K562 (cell line): ENCODE results near the gene TMF1. TPM values are rescaled to one million over a fixed set of nuclear protein-coding genes. Genes with fewer than 3 reads are reported as not detected.

Source experiments
- ATAC-seq: fragments of 200-7000 bp; cut with Tn5 transposase; 3 replicates; pipeline ENCODE4 v1.9.1; 2020; ENCODE audit warnings: moderate library complexity
- BruUV-seq: library from RNA; stranded (reverse); fragments of 400-500 nt; replicated peaks from 2 replicates; lab custom pipeline; 2021; lab: Mats Ljungman, UMichigan
- CTCF ChIA-PET: fragments of 300-600 bp; formaldehyde crosslinking; extraction: SDS; loops from one replicate; lab custom pipeline; 2021; ENCODE audit warnings: low intra/inter-chr PET ratio; lab: Yijun Ruan, JAX
- POLR2A ChIA-PET: fragments of 300-600, 350-650 bp; sonication (Branson Sonifier 250); formaldehyde crosslinking; extraction: SDS; loops from one replicate; lab custom pipeline; 2021; ENCODE audit warnings: antibody characterized with exemption, inconsistent platforms; lab: Yijun Ruan, JAX
- DNase-seq, 4 experiments: peaks; one replicate each; pipeline versions ENCODE4 v3.0.0 to v3.0.0-alpha.2; 2011 to 2018; ENCODE audit warnings: low spot score in 3 of 4, mixed read lengths in 3 of 4; ENCODE audit errors: extremely low read depth in 1 of 4
- FAIRE-seq: peaks from 2 replicates; lab custom pipeline; 2011; peaks lifted over from hg19 to GRCh38; lab: Jason Lieb, UNC
- H2AFZ ChIP-seq: 2 replicates; pipeline ENCODE4 v1.6.0; 2011; ENCODE audit warnings: low read depth, low read length, control low read depth, inconsistent platforms
- H3K27ac ChIP-seq: fragments of 200-600 bp; 3 replicates; pipeline ENCODE4 v1.8.0; 2011; ENCODE audit warnings: low read depth, mild to moderate bottlenecking, control low read depth, inconsistent platforms, low read length, moderate library complexity, mixed read lengths; ENCODE audit errors: extremely low read depth
- H3K27me3 ChIP-seq, 2 experiments: fragments of 300-600 bp in 1 of 2; 2 replicates in 1 of 2; 3 replicates in 1 of 2; pipeline versions ENCODE4 v1.6.0 to v1.8.0; 2011; ENCODE audit warnings: inconsistent platforms in 2 of 2, low read length in 2 of 2, mild to moderate bottlenecking in 1 of 2, mixed read lengths in 1 of 2, moderate library complexity in 1 of 2; ENCODE audit not compliant: control insufficient read depth in 2 of 2, insufficient read depth in 2 of 2
- H3K36me3 ChIP-seq: fragments of 300-600 bp; 3 replicates; pipeline ENCODE4 v1.8.0; 2011; ENCODE audit warnings: mild to moderate bottlenecking, low read length, inconsistent platforms; ENCODE audit not compliant: control insufficient read depth, insufficient read depth
- H3K4me1 ChIP-seq, 2 experiments: fragments of 200-600 bp in 1 of 2; replicated peaks in 1 of 2; 2 replicates in 1 of 2; 3 replicates in 1 of 2; pipeline versions ENCODE4 v1.5.1 to v1.8.0; 2011; ENCODE audit warnings: inconsistent platforms in 2 of 2, low read length in 2 of 2, mild to moderate bottlenecking in 1 of 2, mixed read lengths in 1 of 2, moderate library complexity in 1 of 2; ENCODE audit not compliant: control insufficient read depth in 2 of 2, insufficient read depth in 2 of 2
- H3K4me2 ChIP-seq: 2 replicates; pipeline ENCODE4 v1.6.1; 2011; ENCODE audit warnings: low read length, control low read depth, inconsistent platforms, mixed read lengths; ENCODE audit not compliant: insufficient read depth
- H3K4me3 ChIP-seq: fragments of 200-600 bp; sonication (generic), shearing (Covaris generic); 2 replicates; pipeline ENCODE4 v1.5.1; 2016; ENCODE audit warnings: control low read depth, inconsistent platforms
- H3K79me2 ChIP-seq: fragments of 200-600 bp; 3 replicates; pipeline ENCODE4 v1.8.0; 2011; ENCODE audit warnings: low read length, inconsistent platforms; ENCODE audit not compliant: control insufficient read depth, insufficient read depth
- H3K9ac ChIP-seq, 2 experiments: 2 replicates each; pipeline versions ENCODE4 v1.6.0 to v1.6.1; 2011; ENCODE audit warnings: low read depth in 2 of 2, low read length in 2 of 2, control low read depth in 1 of 2, inconsistent platforms in 1 of 2, mild to moderate bottlenecking in 1 of 2, mixed read lengths in 1 of 2; ENCODE audit not compliant: insufficient read depth in 1 of 2
- H3K9me1 ChIP-seq: one replicate; pipeline ENCODE4 v1.6.0; 2011; ENCODE audit warnings: inconsistent platforms, mild to moderate bottlenecking, low read length, moderate library complexity; ENCODE audit not compliant: control insufficient read depth, insufficient read depth
- H3K9me3 ChIP-seq: replicated peaks from 2 replicates; pipeline ENCODE4 v1.5.1; 2011; ENCODE audit warnings: low read depth, low read length, inconsistent platforms; ENCODE audit not compliant: control insufficient read depth, insufficient read depth
- H4K20me1 ChIP-seq: replicated peaks from 2 replicates; pipeline ENCODE4 v1.6.1; 2011; ENCODE audit warnings: low read length, inconsistent platforms, mixed read lengths; ENCODE audit not compliant: control insufficient read depth, insufficient read depth
- ATF1 ChIP-seq, 2 experiments: fragments of 450-650 bp in 1 of 2; IDR thresholded peaks; 2 replicates each; pipeline ENCODE4 v1.6.1; 2016; ENCODE audit warnings: missing compliant biosample characterization in 1 of 2, missing genetic modification characterization in 1 of 2
- GTF2F1 ChIP-seq: IDR thresholded peaks from 2 replicates; pipeline ENCODE4 v1.6.1; 2011; ENCODE audit warnings: low read depth, low read length, improper control_type of control experiment
- HNRNPK ChIP-seq: fragments of 200-400 bp; formaldehyde crosslinking; IDR thresholded peaks from one replicate; pipeline ENCODE4 v1.6.1; 2018; ENCODE audit warnings: mild to moderate bottlenecking, low read depth, low read length; ENCODE audit not compliant: poor library complexity, severe bottlenecking
- RBFOX2 ChIP-seq: fragments of 200-400 bp; formaldehyde crosslinking; IDR thresholded peaks from 2 replicates; pipeline ENCODE4 v1.6.1; 2017; ENCODE audit warnings: low read depth, mild to moderate bottlenecking, low read length, moderate library complexity
- YBX1 ChIP-seq: fragments of 450-650 bp; IDR thresholded peaks from 2 replicates; pipeline ENCODE4 v1.7.1; 2016; ENCODE audit warnings: mild to moderate bottlenecking
- WGBS: fragments of 100-300 bp; shearing (Covaris generic); methylation state at CpG from one replicate; pipeline ENCODE4 v1.1.6; 2016; ENCODE audit warnings: low coverage, mixed read lengths; ENCODE audit not compliant: insufficient coverage; ENCODE audit errors: missing lambda C conversion rate; 5-methylcytosine and 5-hydroxymethylcytosine counted together
- in situ Hi-C: fragments of 300-500 bp; cut with MboI; formaldehyde crosslinking; loops from 4 replicates; pipeline ENCODE4 v1.15.0; 2018; ENCODE audit warnings: inconsistent platforms, mixed read lengths
- intact Hi-C: fragments of 100-400 bp; cut with micrococcal nuclease; formaldehyde crosslinking; loops from 2 replicates; pipeline ENCODE4 v1.14.2; 2022
- polyA plus RNA-seq, 8 experiments: library from polyadenylated mRNA; depleted of rRNA in 4 of 8; stranded (reverse) in 5 of 8; unstranded in 3 of 8; fragments of >200 nt; fragmentation: Nextera tagmentation in 2 of 8; fragmentation: Illumina TruSeq in 1 of 8; extraction: Ambion mirVana in 2 of 8; extraction: Trizol in 1 of 8; gene quantifications; 2 replicates each; pipeline versions ENCODE4 v1.2.1 to v1.2.3, GENCODE V29; 2011 to 2014; ENCODE audit warnings: inconsistent platforms in 1 of 8, missing spikeins in 1 of 8
- total RNA-seq, 7 experiments: library from RNA; depleted of rRNA in 6 of 7; stranded (reverse); fragments of >200 nt in 6 of 7; fragmentation: Illumina TruSeq in 2 of 7; extraction: Trizol in 2 of 7; gene quantifications; 2 replicates each; pipeline versions ENCODE4 v1.2.1 to v1.2.3, GENCODE V29; 2011 to 2021; ENCODE audit warnings: low replicate concordance in 1 of 7
- TF ChIP-seq, protein P1 (sequence below): fragments of 250-450 bp; sonication (Bioruptor Pico); IDR thresholded peaks from 2 replicates; pipeline ENCODE4 v1.8.0; 2022; ENCODE audit warnings: inconsistent platforms
- TF ChIP-seq, protein P2 (sequence below), 2 experiments: fragments of 450-650 bp in 1 of 2; sonication (generic) in 1 of 2; formaldehyde crosslinking in 1 of 2; IDR thresholded peaks in 1 of 2; conservative IDR thresholded peaks in 1 of 2; 2 replicates each; pipeline versions ENCODE4 v1.6.1 to v1.8.1; 2016 to 2023; ENCODE audit warnings: mild to moderate bottlenecking in 2 of 2, moderate library complexity in 2 of 2, inconsistent platforms in 1 of 2, missing genetic modification reagents in 1 of 2
- TF ChIP-seq, protein P3 (sequence below): fragments of 450-650 bp; IDR thresholded peaks from 2 replicates; pipeline ENCODE4 v1.7.1; 2018; ENCODE audit warnings: mild to moderate bottlenecking, low read depth; ENCODE audit not compliant: partially characterized antibody

TMF1 gene
- total and polyA plus RNA-seq, 9 of the 15 experiments (the other 6 are each of a cell fraction or from before 2014, with no cell fraction given): 3.1 to 13.9 (median 10.3) TPM

- FAIRE-seq (no peak), ATAC-seq (no peak), DNase-seq (no peak)
- Histone ChIP-seq H3K9me1 (no peaks in the 10 kb centered on the region), H3K4me2 (no peak overlapping the region), H2AFZ (no peak overlapping the region), H3K9me3 (no peaks in the 10 kb centered on the region), H4K20me1 (no peaks in the 10 kb centered on the region), H3K9ac (no peak overlapping the region), H3K27me3 (no peaks in the 10 kb centered on the region), H3K36me3 (peaks cover 69% of the 10 kb centered on the region), H3K4me3 (no peak overlapping the region), H3K79me2 (no peaks in the 10 kb centered on the region), H3K4me1 (no peaks in the 10 kb centered on the region), H3K27ac (no peak overlapping the region)
- TF ChIP-seq HNRNPK: no peak
- TF ChIP-seq RBFOX2: no peak
- no peak for TF ChIP-seq YBX1
- TF ChIP-seq ATF1 (CRISPR knock-in tag; IDR thresholded peaks at IDR 0.05): no peak
- TF ChIP-seq ATF1 (tag; IDR thresholded peaks at IDR 0.05): no peak
- TF ChIP-seq, protein P1, sequence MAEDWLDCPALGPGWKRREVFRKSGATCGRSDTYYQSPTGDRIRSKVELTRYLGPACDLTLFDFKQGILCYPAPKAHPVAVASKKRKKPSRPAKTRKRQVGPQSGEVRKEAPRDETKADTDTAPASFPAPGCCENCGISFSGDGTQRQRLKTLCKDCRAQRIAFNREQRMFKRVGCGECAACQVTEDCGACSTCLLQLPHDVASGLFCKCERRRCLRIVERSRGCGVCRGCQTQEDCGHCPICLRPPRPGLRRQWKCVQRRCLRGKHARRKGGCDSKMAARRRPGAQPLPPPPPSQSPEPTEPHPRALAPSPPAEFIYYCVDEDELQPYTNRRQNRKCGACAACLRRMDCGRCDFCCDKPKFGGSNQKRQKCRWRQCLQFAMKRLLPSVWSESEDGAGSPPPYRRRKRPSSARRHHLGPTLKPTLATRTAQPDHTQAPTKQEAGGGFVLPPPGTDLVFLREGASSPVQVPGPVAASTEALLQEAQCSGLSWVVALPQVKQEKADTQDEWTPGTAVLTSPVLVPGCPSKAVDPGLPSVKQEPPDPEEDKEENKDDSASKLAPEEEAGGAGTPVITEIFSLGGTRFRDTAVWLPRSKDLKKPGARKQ (CRISPR knock-in tag): no peak
- TF ChIP-seq GTF2F1: no peak
- TF ChIP-seq, protein P2, sequence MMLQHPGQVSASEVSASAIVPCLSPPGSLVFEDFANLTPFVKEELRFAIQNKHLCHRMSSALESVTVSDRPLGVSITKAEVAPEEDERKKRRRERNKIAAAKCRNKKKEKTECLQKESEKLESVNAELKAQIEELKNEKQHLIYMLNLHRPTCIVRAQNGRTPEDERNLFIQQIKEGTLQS (IDR thresholded peaks at IDR 0.05): no peak
- TF ChIP-seq, protein P2 (CRISPR knock-in tag; conservative IDR thresholded peaks at IDR 0.05): no peak
- TF ChIP-seq, protein P3, sequence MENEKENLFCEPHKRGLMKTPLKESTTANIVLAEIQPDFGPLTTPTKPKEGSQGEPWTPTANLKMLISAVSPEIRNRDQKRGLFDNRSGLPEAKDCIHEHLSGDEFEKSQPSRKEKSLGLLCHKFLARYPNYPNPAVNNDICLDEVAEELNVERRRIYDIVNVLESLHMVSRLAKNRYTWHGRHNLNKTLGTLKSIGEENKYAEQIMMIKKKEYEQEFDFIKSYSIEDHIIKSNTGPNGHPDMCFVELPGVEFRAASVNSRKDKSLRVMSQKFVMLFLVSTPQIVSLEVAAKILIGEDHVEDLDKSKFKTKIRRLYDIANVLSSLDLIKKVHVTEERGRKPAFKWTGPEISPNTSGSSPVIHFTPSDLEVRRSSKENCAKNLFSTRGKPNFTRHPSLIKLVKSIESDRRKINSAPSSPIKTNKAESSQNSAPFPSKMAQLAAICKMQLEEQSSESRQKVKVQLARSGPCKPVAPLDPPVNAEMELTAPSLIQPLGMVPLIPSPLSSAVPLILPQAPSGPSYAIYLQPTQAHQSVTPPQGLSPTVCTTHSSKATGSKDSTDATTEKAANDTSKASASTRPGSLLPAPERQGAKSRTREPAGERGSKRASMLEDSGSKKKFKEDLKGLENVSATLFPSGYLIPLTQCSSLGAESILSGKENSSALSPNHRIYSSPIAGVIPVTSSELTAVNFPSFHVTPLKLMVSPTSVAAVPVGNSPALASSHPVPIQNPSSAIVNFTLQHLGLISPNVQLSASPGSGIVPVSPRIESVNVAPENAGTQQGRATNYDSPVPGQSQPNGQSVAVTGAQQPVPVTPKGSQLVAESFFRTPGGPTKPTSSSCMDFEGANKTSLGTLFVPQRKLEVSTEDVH: no peak
- intact Hi-C loops: no loop called here
- in situ Hi-C loops: no loop called here
- CTCF ChIA-PET: no interaction called here
- WGBS: 98% methylated on average over 8 of the region's 9 CpGs
- BruUV-seq: no TSS peak
- POLR2A ChIA-PET: interaction anchor here (0.6 to 0.9 kb wide), 4 partner anchors 8 to 104 kb away, joined by 3 to 4 read pairs (median 3); partner anchors contain the start of gene TMF1
Observed at GRCh38 chr3:69032737-69033136, 19.4 kb downstream of the TMF1 start.
